SK-N-MC (cell line): Measurements from ENCODE around the gene PRKX.

ENCODE experiments used
- EZH2 ChIP-seq: fragments of 200-600 bp; sonication (generic); IDR thresholded peaks from one replicate; pipeline ENCODE4 v1.6.1; 2017; ENCODE audit warnings: antibody characterized with exemption
- FOXP2 ChIP-seq: optimal IDR thresholded peaks from 2 replicates; pipeline ENCODE3; 2011; ENCODE audit warnings: mild to moderate bottlenecking, moderate library complexity; ENCODE audit not compliant: insufficient read depth; ENCODE audit errors: extremely low read length, control extremely low read depth
- POLR2AphosphoS5 ChIP-seq: IDR thresholded peaks from 2 replicates; pipeline ENCODE4 v1.6.1; 2012; ENCODE audit warnings: mild to moderate bottlenecking, low read depth, low read length, borderline replicate concordance

GRCh38 chrX:3659761-3660160, 53.7 kb downstream of the PRKX start:
- TF ChIP-seq EZH2 = no peak
- TF ChIP-seq POLR2AphosphoS5 = no peak
- no peak for TF ChIP-seq FOXP2
